Tibial artery (tissue), 4 donors: ENCODE measurements around the gene DUOXA2.

Source experiments
- DNase-seq, 2 donors: peaks; one replicate each; pipeline ENCODE4 v3.0.0-alpha.2; 2019
- H3K27ac ChIP-seq, 2 donors: fragments of 200-600 bp; sonication (generic) in 1 of 2; 1 replicate in 1 of 2; 2 replicates in 1 of 2; pipeline ENCODE4 v1.5.1; 2018 to 2019; ENCODE audit warnings: mild to moderate bottlenecking in 1 of 2
- H3K27me3 ChIP-seq, 2 donors: fragments of 200-600 bp; sonication (generic) in 1 of 2; one replicate each; pipeline versions ENCODE4 v1.5.1 to v1.6.0; 2016 to 2019
- H3K36me3 ChIP-seq, 3 donors: fragments of 200-600 bp; sonication (generic) in 2 of 3; one replicate each; pipeline ENCODE4 v1.5.1; 2016 to 2019; ENCODE audit warnings: mild to moderate bottlenecking in 2 of 3
- H3K4me1 ChIP-seq, 4 donors: fragments of 200-600 bp; sonication (generic) in 2 of 4; 1 replicate in 3 of 4; 2 replicates in 1 of 4; pipeline ENCODE4 v1.5.1; 2016 to 2019
- H3K4me3 ChIP-seq, 2 donors: fragments of 200-600 bp; sonication (generic) in 1 of 2; 1 replicate in 1 of 2; 2 replicates in 1 of 2; pipeline ENCODE4 v1.5.1; 2018 to 2019; ENCODE audit warnings: mild to moderate bottlenecking in 2 of 2
- H3K9me3 ChIP-seq, 3 donors: fragments of 200-600 bp; sonication (generic) in 1 of 3; one replicate each; pipeline ENCODE4 v1.5.1; 2016 to 2019
- CTCF ChIP-seq, 2 experiments: fragments of 200-600 bp in 1 of 2; fragments of 450-650 bp in 1 of 2; IDR thresholded peaks; one replicate each; pipeline ENCODE4 v1.5.1; 2017 to 2019; ENCODE audit warnings: antibody characterized with exemption in 2 of 2, mild to moderate bottlenecking in 1 of 2, moderate library complexity in 1 of 2
- intact Hi-C: fragments of 100-400 bp; cut with DNase I; formaldehyde crosslinking; loops from one replicate; pipeline ENCODE4 v1.15.0; 2023; ENCODE audit warnings: low total_unique reads

DUOXA2 gene

GRCh38 chr15:45123397-45123796 lies 9.3 kb downstream of the DUOXA2 start:
- H3K36me3 ChIP-seq = no peaks in the 10 kb centered on the region
- no peak overlapping the region for H3K4me3 ChIP-seq
- H3K27me3 ChIP-seq = peaks cover 0 to 74% of the 10 kb centered on the region in 2 donors
- no peaks in the 10 kb centered on the region for H3K4me1 ChIP-seq
- TF ChIP-seq CTCF (IDR thresholded peaks at IDR 0.05) = no peak
- no peak for DNase-seq
- no peak overlapping the region for H3K27ac ChIP-seq
- intact Hi-C loops = no loop called here
- no peaks in the 10 kb centered on the region for H3K9me3 ChIP-seq

GRCh38 chr15:45126535-45127158 lies 12.5 kb downstream of the DUOXA2 start:
- intact Hi-C loops = no loop called here
- TF ChIP-seq CTCF (IDR thresholded peaks at IDR 0.05) = peak; percentile 25 to 27
- Histone ChIP-seq H3K27ac (no peak overlapping the region), H3K27me3 (peaks cover 3 to 69% of the 10 kb centered on the region in 2 donors), H3K36me3 (no peaks in the 10 kb centered on the region), H3K4me3 (no peak overlapping the region), H3K4me1 (peaks cover 0 to 15% (median 7%) of the 10 kb centered on the region in 4 donors), H3K9me3 (no peaks in the 10 kb centered on the region)
- DNase-seq = no peak

DNA sequence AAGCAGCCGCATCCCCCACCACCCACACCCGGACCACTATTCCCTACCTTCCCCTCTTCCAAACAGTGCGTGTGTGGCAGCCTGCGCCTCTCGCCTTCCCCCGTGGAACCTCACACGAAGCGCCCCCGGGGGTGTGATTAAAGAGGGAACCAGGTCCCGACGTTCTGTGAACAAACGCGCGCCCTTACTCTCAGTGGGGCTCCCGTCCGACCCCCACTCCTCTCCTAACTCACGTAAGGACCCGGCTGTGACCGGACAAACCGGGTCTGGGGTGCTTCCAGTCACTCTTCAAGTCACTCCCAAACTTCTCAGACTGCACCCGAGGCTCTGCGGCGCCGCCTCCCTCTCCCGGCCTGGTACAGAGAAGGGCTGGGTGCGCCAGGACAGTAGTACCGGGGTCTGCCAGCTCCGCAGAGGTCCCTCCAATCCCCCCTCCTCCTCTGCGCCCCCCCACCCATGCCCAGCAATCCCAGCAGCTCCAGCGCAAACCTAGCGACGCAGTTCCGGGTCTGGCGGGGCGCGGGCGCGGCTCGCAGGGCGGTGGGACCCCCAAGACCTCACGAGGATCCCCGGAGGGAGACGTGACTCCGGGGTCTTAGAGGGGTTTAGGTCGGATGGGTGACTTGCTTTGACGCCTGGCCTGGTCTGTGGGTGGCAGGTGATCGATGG lies 15.0 kb downstream of the DUOXA2 start:
- peaks cover 0 to 15% (median 7%) of the 10 kb centered on the region in 4 donors for H3K4me1 ChIP-seq
- no peak overlapping the region for H3K27ac ChIP-seq
- H3K9me3 ChIP-seq = no peaks in the 10 kb centered on the region
- DNase-seq = no peak
- intact Hi-C loops = no loop called here
- H3K27me3 ChIP-seq = peaks cover 3 to 64% of the 10 kb centered on the region in 2 donors
- H3K4me3 ChIP-seq = peak overlapping the region; percentile 22 to 34
- H3K36me3 ChIP-seq = no peaks in the 10 kb centered on the region
- no peak for TF ChIP-seq CTCF (IDR thresholded peaks at IDR 0.05)

DNA sequence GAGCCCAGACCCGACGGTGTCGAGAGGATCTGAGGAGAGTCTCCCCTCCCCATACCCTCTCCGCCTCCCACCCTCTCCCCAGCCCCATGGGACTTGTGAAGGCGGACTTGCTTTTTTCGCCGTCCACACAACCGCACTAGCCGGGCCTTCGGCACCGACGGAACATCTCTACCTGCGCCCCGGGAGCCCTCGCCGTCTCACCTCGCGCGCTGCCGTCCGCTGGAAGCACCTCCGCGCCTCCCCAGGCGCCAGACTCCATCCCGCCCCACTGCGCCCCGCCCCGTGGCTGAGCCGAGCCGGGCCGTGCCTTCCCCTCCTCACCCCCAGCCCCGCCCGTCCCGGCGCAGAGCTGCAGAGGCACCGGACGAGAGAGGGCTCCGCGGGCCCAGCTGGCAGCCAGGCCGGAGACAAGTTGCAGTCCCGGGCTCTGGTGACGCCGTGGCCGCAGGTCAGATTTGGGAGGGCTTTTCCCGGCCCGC lies 15.6 kb downstream of the DUOXA2 start, which contains the start of the genes DUOX1 and DUOXA1:
TSS of gene DUOX1 (plus strand) at position 344 of the 479 bp plus-strand sequence. CDS start 1,973 bp downstream, outside the sequence.
TSS of gene DUOXA1 (minus strand) at position 229 of the 479 bp plus-strand sequence. CDS start 6,865 bp downstream, outside the sequence.
- Histone ChIP-seq H3K4me3 (peak within 1 kb of the TSS; percentile 22 to 34), H3K27ac (no peak within 1 kb of the TSS)

More for the DNA sequence above, 15.6 kb downstream of the DUOXA2 start, which contains the start of the genes DUOX1 and DUOXA1:
- DNase-seq = no peak
- TF ChIP-seq CTCF (IDR thresholded peaks at IDR 0.05) = no peak
- H3K4me1 ChIP-seq = peaks cover 0 to 16% (median 7%) of the 10 kb centered on the region in 4 donors
- intact Hi-C loops = no loop called here
- no peaks in the 10 kb centered on the region for H3K36me3 ChIP-seq
- H3K27me3 ChIP-seq = peaks cover 3 to 64% of the 10 kb centered on the region in 2 donors
- no peaks in the 10 kb centered on the region for H3K9me3 ChIP-seq
